ENCODE results near the gene UBQLN3.

Gene UBQLN3

GRCh38 chr11:5486421-5486820, 23.3 kb downstream of the UBQLN3 start:
- Mint-ChIP-seq H3K4me3 (no peak overlapping the region), H3K27me3 (peaks cover 13% of the 10 kb centered on the region), H3K27ac (no peak overlapping the region), H3K4me1 (ENCODE audit: low read depth) (peaks cover 3% of the 10 kb centered on the region), H3K36me3 (ENCODE audit: low read depth) (no peaks in the 10 kb centered on the region), H3K9me3 (no peaks in the 10 kb centered on the region)
- no peak for DNase-seq

- H3K9me3 Mint-ChIP-seq, result no peaks in the 10 kb centered on the region
- H3K4me3 Mint-ChIP-seq, result no peak overlapping the region
- no peaks in the 10 kb centered on the region for H3K36me3 Mint-ChIP-seq (ENCODE audit: low read depth)
- DNase-seq, result no peak
- H3K27ac Mint-ChIP-seq, result no peak overlapping the region
- H3K27me3 Mint-ChIP-seq, result peaks cover 9% of the 10 kb centered on the region
- peaks cover 3% of the 10 kb centered on the region for H3K4me1 Mint-ChIP-seq (ENCODE audit: low read depth)
These were observed 23.8 kb downstream of the UBQLN3 start for GRCh38 chr11:5486003-5486402.

GRCh38 chr11:5476186-5476819, 33.5 kb downstream of the UBQLN3 start:
- DNase-seq, result no peak
- Mint-ChIP-seq H3K27ac (no peak overlapping the region), H3K9me3 (no peaks in the 10 kb centered on the region), H3K36me3 (ENCODE audit: low read depth) (no peaks in the 10 kb centered on the region), H3K27me3 (peaks cover 22% of the 10 kb centered on the region), H3K4me3 (no peak overlapping the region), H3K4me1 (ENCODE audit: low read depth) (no peaks in the 10 kb centered on the region)

- H3K27ac Mint-ChIP-seq, result no peak overlapping the region
These were observed 35.8 kb downstream of the UBQLN3 start for GRCh38 chr11:5473921-5474320.

GRCh38 chr11:5467527-5467926, 42.2 kb downstream of the UBQLN3 start:
- no peaks in the 10 kb centered on the region for H3K9me3 Mint-ChIP-seq
- H3K36me3 Mint-ChIP-seq (ENCODE audit: low read depth), result no peaks in the 10 kb centered on the region
- H3K27me3 Mint-ChIP-seq, result peaks cover 12% of the 10 kb centered on the region

More at GRCh38 chr11:5473921-5474320, 35.8 kb downstream of the UBQLN3 start:
- Mint-ChIP-seq H3K36me3 (ENCODE audit: low read depth) (no peaks in the 10 kb centered on the region), H3K9me3 (no peaks in the 10 kb centered on the region), H3K4me3 (no peak overlapping the region), H3K27me3 (peaks cover 26% of the 10 kb centered on the region), H3K4me1 (ENCODE audit: low read depth) (no peaks in the 10 kb centered on the region)
- no peak for DNase-seq

GRCh38 chr11:5460983-5461621, 48.7 kb downstream of the UBQLN3 start:
- DNase-seq, result no peak
- H3K4me1 Mint-ChIP-seq (ENCODE audit: low read depth), result no peaks in the 10 kb centered on the region
- H3K27me3 Mint-ChIP-seq, result peaks cover 4% of the 10 kb centered on the region
- H3K27ac Mint-ChIP-seq, result no peak overlapping the region
- H3K4me3 Mint-ChIP-seq, result no peak overlapping the region
- no peaks in the 10 kb centered on the region for H3K36me3 Mint-ChIP-seq (ENCODE audit: low read depth)
- no peaks in the 10 kb centered on the region for H3K9me3 Mint-ChIP-seq

More at GRCh38 chr11:5467527-5467926, 42.2 kb downstream of the UBQLN3 start:
- Mint-ChIP-seq H3K4me3 (no peak overlapping the region), H3K4me1 (ENCODE audit: low read depth) (no peaks in the 10 kb centered on the region), H3K27ac (no peak overlapping the region)
- DNase-seq, result no peak

Measured in activated T-cell treated with anti-CD3 and anti-CD28 coated beads, Interleukin-2, amount 50 U/mL, for 24 hours (primary cell).